ENCODE data around the gene HSFX3.

DNA sequence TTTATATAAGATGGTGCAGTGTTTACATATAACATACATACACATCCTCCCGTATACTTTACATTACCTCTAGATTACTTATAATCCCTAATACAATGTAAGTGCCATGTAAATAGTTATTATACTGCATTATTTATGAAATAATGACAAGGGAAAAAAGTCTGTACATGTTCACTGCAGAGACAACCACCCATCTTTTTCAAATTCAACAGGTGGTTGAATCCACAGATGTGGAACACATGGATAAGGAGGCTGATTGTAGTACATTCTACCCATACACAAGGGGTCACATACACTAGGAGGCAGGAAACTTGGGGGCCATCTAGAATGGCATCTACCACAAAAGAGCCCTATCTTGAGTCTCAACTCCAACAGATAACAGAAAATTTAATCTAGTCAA is 41.3 kb downstream of the HSFX3 start:
- TF ChIP-seq, protein P1, sequence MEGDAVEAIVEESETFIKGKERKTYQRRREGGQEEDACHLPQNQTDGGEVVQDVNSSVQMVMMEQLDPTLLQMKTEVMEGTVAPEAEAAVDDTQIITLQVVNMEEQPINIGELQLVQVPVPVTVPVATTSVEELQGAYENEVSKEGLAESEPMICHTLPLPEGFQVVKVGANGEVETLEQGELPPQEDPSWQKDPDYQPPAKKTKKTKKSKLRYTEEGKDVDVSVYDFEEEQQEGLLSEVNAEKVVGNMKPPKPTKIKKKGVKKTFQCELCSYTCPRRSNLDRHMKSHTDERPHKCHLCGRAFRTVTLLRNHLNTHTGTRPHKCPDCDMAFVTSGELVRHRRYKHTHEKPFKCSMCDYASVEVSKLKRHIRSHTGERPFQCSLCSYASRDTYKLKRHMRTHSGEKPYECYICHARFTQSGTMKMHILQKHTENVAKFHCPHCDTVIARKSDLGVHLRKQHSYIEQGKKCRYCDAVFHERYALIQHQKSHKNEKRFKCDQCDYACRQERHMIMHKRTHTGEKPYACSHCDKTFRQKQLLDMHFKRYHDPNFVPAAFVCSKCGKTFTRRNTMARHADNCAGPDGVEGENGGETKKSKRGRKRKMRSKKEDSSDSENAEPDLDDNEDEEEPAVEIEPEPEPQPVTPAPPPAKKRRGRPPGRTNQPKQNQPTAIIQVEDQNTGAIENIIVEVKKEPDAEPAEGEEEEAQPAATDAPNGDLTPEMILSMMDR (conservative IDR thresholded peaks at IDR 0.05; ENCODE audit: low read depth, low read length), result no peak
- TF ChIP-seq EZH2 (IDR thresholded peaks at IDR 0.05; ENCODE audit: borderline replicate concordance, low read depth, low read length, poor library complexity, severe bottlenecking), result no peak
